ENCODE results near the gene GRIK3. TPM values are rescaled to one million over a fixed set of nuclear protein-coding genes. Genes with fewer than 3 reads are reported as not detected.

Gene GRIK3
- total RNA-seq, 6 experiments from 2014 or later: not detected

GRCh38 chr1:36766481-36766880 lies 267.8 kb downstream of the GRIK3 start:
- no peak for DNase-seq
- H3K9me3 Mint-ChIP-seq: peaks cover 46% of the 10 kb centered on the region
- no peak overlapping the region for H3K27ac Mint-ChIP-seq
- H3K4me3 Mint-ChIP-seq: no peak overlapping the region
- peaks cover 2% of the 10 kb centered on the region; the same call in 1 of the 2 replicates for H3K27me3 Mint-ChIP-seq (ENCODE audit: insufficient read depth)
- TF ChIP-seq CTCF (IDR thresholded peaks at IDR 0.05): no peak
- H3K36me3 Mint-ChIP-seq (ENCODE audit: low read depth): 0 out of 2 replicates have a peak, but pooled peaks cover 4% of the 10 kb centered on the region
- H3K4me1 Mint-ChIP-seq (ENCODE audit: low read depth): no peaks in the 10 kb centered on the region

- Mint-ChIP-seq H3K27ac (no peak overlapping the region), H3K27me3 (ENCODE audit: insufficient read depth) (peaks cover 2% of the 10 kb centered on the region; the same call in 1 of the 2 replicates)
Measured at GRCh38 chr1:36765785-36766300, 268.5 kb downstream of the GRIK3 start.

GRCh38 chr1:36764798-36765197 lies 269.5 kb downstream of the GRIK3 start:
- H3K27me3 Mint-ChIP-seq (ENCODE audit: insufficient read depth): peaks cover 2% of the 10 kb centered on the region; the same call in 1 of the 2 replicates
- H3K36me3 Mint-ChIP-seq (ENCODE audit: low read depth): 0 out of 2 replicates have a peak, but pooled peaks cover 4% of the 10 kb centered on the region
- peaks cover 42% of the 10 kb centered on the region for H3K9me3 Mint-ChIP-seq
- H3K27ac Mint-ChIP-seq: no peak overlapping the region
- no peak for TF ChIP-seq CTCF (IDR thresholded peaks at IDR 0.05)
- DNase-seq: no peak
- H3K4me1 Mint-ChIP-seq (ENCODE audit: low read depth): no peaks in the 10 kb centered on the region
- no peak overlapping the region for H3K4me3 Mint-ChIP-seq

More at GRCh38 chr1:36765785-36766300, 268.5 kb downstream of the GRIK3 start:
- Mint-ChIP-seq H3K4me3 (no peak overlapping the region), H3K4me1 (ENCODE audit: low read depth) (no peaks in the 10 kb centered on the region), H3K9me3 (peaks cover 43% of the 10 kb centered on the region), H3K36me3 (ENCODE audit: low read depth) (0 out of 2 replicates have a peak, but pooled peaks cover 4% of the 10 kb centered on the region)
- TF ChIP-seq CTCF (IDR thresholded peaks at IDR 0.05): no peak
- DNase-seq: no peak

GRCh38 chr1:36763771-36764170 lies 270.5 kb downstream of the GRIK3 start:
- Mint-ChIP-seq H3K9me3 (peaks cover 41% of the 10 kb centered on the region), H3K36me3 (ENCODE audit: low read depth) (0 out of 2 replicates have a peak, but pooled peaks cover 4% of the 10 kb centered on the region), H3K27ac (no peak overlapping the region), H3K4me3 (no peak overlapping the region), H3K27me3 (ENCODE audit: insufficient read depth) (peaks cover 2% of the 10 kb centered on the region; the same call in 1 of the 2 replicates), H3K4me1 (ENCODE audit: low read depth) (no peaks in the 10 kb centered on the region)
- DNase-seq: no peak
- TF ChIP-seq CTCF (IDR thresholded peaks at IDR 0.05): no peak

GRCh38 chr1:36762174-36762573 lies 272.1 kb downstream of the GRIK3 start:
- TF ChIP-seq CTCF (IDR thresholded peaks at IDR 0.05): no peak
- Mint-ChIP-seq H3K4me1 (ENCODE audit: low read depth) (no peaks in the 10 kb centered on the region), H3K4me3 (no peak overlapping the region), H3K27ac (no peak overlapping the region), H3K36me3 (ENCODE audit: low read depth) (0 out of 2 replicates have a peak, but pooled peaks cover 4% of the 10 kb centered on the region), H3K9me3 (peaks cover 36% of the 10 kb centered on the region), H3K27me3 (ENCODE audit: insufficient read depth) (no peaks in the 10 kb centered on the region)
- no peak for DNase-seq

Measured in HFFc6 (cell line).